GM12878 (cell line): ENCODE results near the gene ZFP28. TPM values are rescaled to one million over a fixed set of nuclear protein-coding genes. Genes with fewer than 3 reads are reported as not detected.

Experiments used
- ATAC-seq: fragments of 200-7000 bp; cut with Tn5 transposase; 3 replicates; pipeline ENCODE4 v1.9.1; 2020; ENCODE audit warnings: mild to moderate bottlenecking, moderate library complexity
- Bru-seq: library from RNA; stranded (reverse); fragments of 400-500 nt; gene quantifications from one replicate; lab custom pipeline; 2021; lab: Mats Ljungman, UMichigan
- BruChase-seq, 2 experiments: library from RNA; stranded (reverse); fragments of 400-500 nt; gene quantifications; one replicate each; lab custom pipeline; 2021; lab: Mats Ljungman, UMichigan
- BruUV-seq: library from RNA; stranded (reverse); fragments of 400-500 nt; replicated peaks from 2 replicates; lab custom pipeline; 2021; lab: Mats Ljungman, UMichigan
- CTCF ChIA-PET: fragments of 300-600 bp; sonication (Branson Sonifier 250); formaldehyde crosslinking; extraction: SDS; loops from one replicate; lab custom pipeline; 2021; ENCODE audit warnings: inconsistent platforms; lab: Yijun Ruan, JAX
- POLR2A ChIA-PET: fragments of 350-600 bp; formaldehyde crosslinking; extraction: SDS; loops from one replicate; lab custom pipeline; 2021; ENCODE audit warnings: inconsistent platforms; lab: Charles Lee
- RAD21 ChIA-PET: fragments of 300-600 bp; sonication (Branson Sonifier 250); formaldehyde crosslinking; loops from one replicate; lab custom pipeline; 2023; ENCODE audit warnings: antibody characterized with exemption; ENCODE audit not compliant: unreplicated experiment; lab: Charles Lee
- SMC1A ChIA-PET: fragments of 300-600 bp; sonication (Branson Sonifier 250); formaldehyde crosslinking; loops from one replicate; lab custom pipeline; 2023; ENCODE audit not compliant: unreplicated experiment, uncharacterized antibody; lab: Charles Lee
- DNase-seq: peaks from one replicate; pipeline ENCODE4 v3.0.0-alpha.2; 2011; ENCODE audit warnings: low read depth, low spot score
- FAIRE-seq: peaks from 3 replicates; lab custom pipeline; 2011; peaks lifted over from hg19 to GRCh38; lab: Jason Lieb, UNC
- H2AFZ ChIP-seq: 2 replicates; pipeline ENCODE4 v1.6.0; 2011; ENCODE audit warnings: low read depth, low read length, control low read depth; ENCODE audit not compliant: control insufficient read depth
- H3K27ac ChIP-seq: 2 replicates; pipeline ENCODE4 v1.5.1; 2011; ENCODE audit warnings: control low read depth; ENCODE audit not compliant: control insufficient read depth, insufficient read depth
- H3K27me3 ChIP-seq, 2 experiments: replicated peaks in 1 of 2; 2 replicates each; pipeline versions ENCODE4 v1.6.0 to v1.6.1; 2011; ENCODE audit warnings: low read length in 1 of 2; ENCODE audit not compliant: control insufficient read depth in 2 of 2, insufficient read depth in 2 of 2
- H3K36me3 ChIP-seq, 2 experiments: 2 replicates each; pipeline ENCODE4 v1.5.1; 2011; ENCODE audit warnings: low read length in 1 of 2; ENCODE audit not compliant: control insufficient read depth in 2 of 2, insufficient read depth in 2 of 2
- H3K4me1 ChIP-seq: 2 replicates; pipeline ENCODE4 v1.6.1; 2011; ENCODE audit warnings: mild to moderate bottlenecking, low read length, moderate library complexity, mixed read lengths; ENCODE audit not compliant: control insufficient read depth, insufficient read depth
- H3K4me2 ChIP-seq: 2 replicates; pipeline ENCODE4 v1.6.0; 2011; ENCODE audit warnings: control low read depth; ENCODE audit not compliant: control insufficient read depth, insufficient read depth
- H3K4me3 ChIP-seq: fragments of 200-600 bp; sonication (generic); 2 replicates; pipeline ENCODE4 v1.5.1; 2016
- H3K79me2 ChIP-seq: 2 replicates; pipeline ENCODE4 v1.6.0; 2011; ENCODE audit warnings: low read length; ENCODE audit not compliant: control insufficient read depth, insufficient read depth
- H3K9ac ChIP-seq: 2 replicates; pipeline ENCODE4 v1.8.0; 2011; ENCODE audit warnings: low read length, control low read depth, mixed read lengths; ENCODE audit not compliant: control insufficient read depth, insufficient read depth
- H3K9me3 ChIP-seq: replicated peaks from 3 replicates; pipeline ENCODE4 v1.5.1; 2011; ENCODE audit warnings: mild to moderate bottlenecking, low read length; ENCODE audit not compliant: control insufficient read depth, insufficient read depth
- H4K20me1 ChIP-seq: 2 replicates; pipeline ENCODE4 v1.6.0; 2011; ENCODE audit not compliant: control insufficient read depth, insufficient read depth
- JUND ChIP-seq: IDR thresholded peaks from 2 replicates; pipeline ENCODE4 v1.6.1; 2012; ENCODE audit warnings: low read depth, mild to moderate bottlenecking, low read length, improper control_type of control experiment, moderate library complexity
- WGBS: methylation state at CpG from one replicate; pipeline ENCODE4 v1.1.6; 2016; ENCODE audit warnings: low lambda C conversion rate; ENCODE audit not compliant: insufficient replicate concordance, insufficient coverage; ENCODE audit errors: missing lambda C conversion rate; 5-methylcytosine and 5-hydroxymethylcytosine counted together
- in situ Hi-C: fragments of 300-500 bp; cut with MboI; formaldehyde crosslinking; loops from 9 replicates; pipeline ENCODE4 v1.14.3; 2018; ENCODE audit warnings: mixed read lengths
- intact Hi-C: fragments of 100-400 bp; cut with micrococcal nuclease; formaldehyde crosslinking; loops from one replicate; pipeline ENCODE4 v1.14.2; 2022; ENCODE audit not compliant: unreplicated experiment
- long read RNA-seq, 2 experiments: library from polyadenylated mRNA; unstranded; transcript quantifications; one replicate each; pipeline ENCODE4 v2.0.0, GENCODE V29; 2019 to 2020
- polyA minus RNA-seq, 3 experiments: library from RNA; depleted of rRNA, polyadenylated mRNA; stranded (reverse); fragments of >200 nt; gene quantifications; 2 replicates each; pipeline ENCODE4 v1.2.3, GENCODE V29; 2011
- polyA plus RNA-seq, 11 experiments: library from polyadenylated mRNA; depleted of rRNA in 4 of 11; unstranded in 6 of 11; stranded (reverse) in 5 of 11; fragments of >200 nt; fragmentation: Nextera tagmentation in 4 of 11; fragmentation: Illumina TruSeq in 1 of 11; extraction: Ambion mirVana in 4 of 11; extraction: Trizol in 1 of 11; gene quantifications; 1 replicate in 1 of 11; 2 replicates in 10 of 11; pipeline versions ENCODE4 v1.2.1 to v1.2.3, GENCODE V29; 2011 to 2016; ENCODE audit warnings: inconsistent platforms in 2 of 11, missing spikeins in 2 of 11, low read depth in 1 of 11
- total RNA-seq, 4 experiments: library from RNA; depleted of rRNA in 3 of 4; stranded (reverse); fragments of >200 nt in 3 of 4; fragmentation: Illumina TruSeq in 1 of 4; extraction: Trizol in 1 of 4; gene quantifications; 2 replicates each; pipeline versions ENCODE4 v1.2.1 to v1.2.3, GENCODE V29; 2013 to 2021
- TF ChIP-seq, protein P1 (sequence below): IDR thresholded peaks from 2 replicates; pipeline ENCODE4 v1.6.1; 2012; ENCODE audit warnings: improper control_type of control experiment, low read depth, low read length; ENCODE audit not compliant: insufficient replicate concordance

Gene ZFP28
- total RNA-seq (2013; cell fraction: nucleolus; rRNA removed): 1.2 and 1.4 TPM in 2 replicates
- total RNA-seq (2014; rRNA removed) (0.06 TPM in 1 of 2 replicates, not detected in the other), total RNA-seq (2014; rRNA removed; fragmentation: Illumina TruSeq; extraction: Trizol) (0.04 and 0.05 TPM in 2 replicates), total RNA-seq (2021) (0.05 TPM in 2 replicates), polyA plus RNA-seq (2011; rRNA removed) (0.11 and 0.16 TPM in 2 replicates), polyA plus RNA-seq (2014; fragmentation: Illumina TruSeq; extraction: Trizol) (0.13 and 0.14 TPM in 2 replicates), polyA plus RNA-seq (2014; fragmentation: Nextera tagmentation; extraction: Ambion mirVana) (under 1 TPM; 0.03 to 0.07 TPM), polyA plus RNA-seq (2014; rRNA removed) (0.01 and 0.48 TPM in 2 replicates), polyA plus RNA-seq (2016; fragmentation: Nextera tagmentation; extraction: Ambion mirVana) (not detected), polyA minus RNA-seq (2011; rRNA and poly(A)+ RNA removed) (not detected in 2 replicates), Bru-seq, nascent RNA (percentile 23 among the genes with signal in this experiment), BruChase-seq, experiment 1, labeled RNA remaining after a 6-hour chase (percentile 22 among the genes with signal in this experiment), BruChase-seq, experiment 2, labeled RNA remaining after a 2-hour chase (percentile 25 among the genes with signal in this experiment)
- 0.10 TPM for polyA plus RNA-seq (2011; ENCODE audit: low read depth)
- polyA plus RNA-seq (2011; cell fraction: cytosol; rRNA removed): 0.03 and 0.04 TPM in 2 replicates
- 0.06 and 0.21 TPM in 2 replicates for polyA plus RNA-seq (2011; cell fraction: nucleus; rRNA removed)
- 0.22 and 0.24 TPM in 2 replicates for polyA plus RNA-seq (2012)
- polyA minus RNA-seq (2011; cell fraction: cytosol; rRNA and poly(A)+ RNA removed): not detected in 2 replicates
- polyA minus RNA-seq (2011; cell fraction: nucleus; rRNA and poly(A)+ RNA removed): 0.38 TPM in 1 of 2 replicates, not detected in the other
- long read RNA-seq, experiment 1: 0 reads
- long read RNA-seq, experiment 2: 0 reads

DNA sequence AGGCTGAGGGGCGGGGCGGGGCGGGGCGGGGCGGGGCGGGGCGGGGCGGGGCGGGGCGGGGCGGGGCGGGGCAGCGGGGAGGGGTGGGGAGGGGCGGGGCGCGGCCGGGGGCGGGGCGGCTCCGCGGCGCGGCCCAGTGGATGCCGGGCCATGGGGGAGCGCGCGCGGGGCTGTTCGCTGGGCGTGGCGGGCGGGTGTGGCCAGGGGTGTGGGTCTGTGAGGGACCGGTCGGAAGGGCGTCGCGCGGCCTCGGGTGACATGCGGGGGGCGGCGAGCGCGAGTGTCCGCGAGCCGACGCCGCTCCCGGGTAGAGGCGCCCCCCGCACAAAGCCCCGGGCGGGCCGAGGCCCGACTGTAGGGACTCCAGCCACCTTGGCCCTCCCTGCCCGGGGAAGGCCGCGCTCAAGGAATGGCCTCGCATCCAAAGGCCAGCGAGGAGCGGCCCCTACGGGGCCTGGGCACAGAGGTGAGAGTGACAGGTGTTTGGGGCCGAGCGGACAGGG is at the start of gene ZFP28:
ZFP28 (plus strand) TSS at position 188 of the 503 bp plus-strand sequence; CDS start at position 259, 71 bp downstream.
- RAD21 ChIA-PET: no interaction called here
- no peak for DNase-seq
- intact Hi-C loops (no loop called here), in situ Hi-C loops (no loop called here)
- 0 out of 2 replicates have a peak within 1 kb of the TSS, but pooled peaks have one; percentile 15 for H2AFZ ChIP-seq
- WGBS: 26% methylated on average over 15 of the region's 65 CpGs
- no peaks in the 10 kb centered on the region for H4K20me1 ChIP-seq
- peak within 1 kb of the TSS; percentile 9; the same call in 1 of the 2 replicates for H3K4me2 ChIP-seq
- ATAC-seq: no peak
- no peaks in the 10 kb centered on the region for H3K27me3 ChIP-seq
- CTCF ChIA-PET: no interaction called here
- H3K4me3 ChIP-seq: no peak within 1 kb of the TSS
- H3K79me2 ChIP-seq: no peaks in the 10 kb centered on the region
- H3K27ac ChIP-seq: no peak within 1 kb of the TSS
- TF ChIP-seq, protein P1, sequence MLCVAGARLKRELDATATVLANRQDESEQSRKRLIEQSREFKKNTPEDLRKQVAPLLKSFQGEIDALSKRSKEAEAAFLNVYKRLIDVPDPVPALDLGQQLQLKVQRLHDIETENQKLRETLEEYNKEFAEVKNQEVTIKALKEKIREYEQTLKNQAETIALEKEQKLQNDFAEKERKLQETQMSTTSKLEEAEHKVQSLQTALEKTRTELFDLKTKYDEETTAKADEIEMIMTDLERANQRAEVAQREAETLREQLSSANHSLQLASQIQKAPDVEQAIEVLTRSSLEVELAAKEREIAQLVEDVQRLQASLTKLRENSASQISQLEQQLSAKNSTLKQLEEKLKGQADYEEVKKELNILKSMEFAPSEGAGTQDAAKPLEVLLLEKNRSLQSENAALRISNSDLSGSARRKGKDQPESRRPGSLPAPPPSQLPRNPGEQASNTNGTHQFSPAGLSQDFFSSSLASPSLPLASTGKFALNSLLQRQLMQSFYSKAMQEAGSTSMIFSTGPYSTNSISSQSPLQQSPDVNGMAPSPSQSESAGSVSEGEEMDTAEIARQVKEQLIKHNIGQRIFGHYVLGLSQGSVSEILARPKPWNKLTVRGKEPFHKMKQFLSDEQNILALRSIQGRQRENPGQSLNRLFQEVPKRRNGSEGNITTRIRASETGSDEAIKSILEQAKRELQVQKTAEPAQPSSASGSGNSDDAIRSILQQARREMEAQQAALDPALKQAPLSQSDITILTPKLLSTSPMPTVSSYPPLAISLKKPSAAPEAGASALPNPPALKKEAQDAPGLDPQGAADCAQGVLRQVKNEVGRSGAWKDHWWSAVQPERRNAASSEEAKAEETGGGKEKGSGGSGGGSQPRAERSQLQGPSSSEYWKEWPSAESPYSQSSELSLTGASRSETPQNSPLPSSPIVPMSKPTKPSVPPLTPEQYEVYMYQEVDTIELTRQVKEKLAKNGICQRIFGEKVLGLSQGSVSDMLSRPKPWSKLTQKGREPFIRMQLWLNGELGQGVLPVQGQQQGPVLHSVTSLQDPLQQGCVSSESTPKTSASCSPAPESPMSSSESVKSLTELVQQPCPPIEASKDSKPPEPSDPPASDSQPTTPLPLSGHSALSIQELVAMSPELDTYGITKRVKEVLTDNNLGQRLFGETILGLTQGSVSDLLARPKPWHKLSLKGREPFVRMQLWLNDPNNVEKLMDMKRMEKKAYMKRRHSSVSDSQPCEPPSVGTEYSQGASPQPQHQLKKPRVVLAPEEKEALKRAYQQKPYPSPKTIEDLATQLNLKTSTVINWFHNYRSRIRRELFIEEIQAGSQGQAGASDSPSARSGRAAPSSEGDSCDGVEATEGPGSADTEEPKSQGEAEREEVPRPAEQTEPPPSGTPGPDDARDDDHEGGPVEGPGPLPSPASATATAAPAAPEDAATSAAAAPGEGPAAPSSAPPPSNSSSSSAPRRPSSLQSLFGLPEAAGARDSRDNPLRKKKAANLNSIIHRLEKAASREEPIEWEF: no peak
- peak; percentile 7; the same call in 1 of the 2 replicates for TF ChIP-seq JUND
- TF ChIP-seq, all 136 proteins: peak for 1
- no peak for FAIRE-seq
- Histone ChIP-seq H3K9me3 (peaks cover 8% of the 10 kb centered on the region), H3K4me1 (no peaks in the 10 kb centered on the region), H3K36me3 (no peaks in the 10 kb centered on the region), H3K9ac (no peak within 1 kb of the TSS)
- POLR2A ChIA-PET: no interaction called here
- no TSS peak for BruUV-seq
- SMC1A ChIA-PET: no interaction called here
